Measurements from ENCODE around the gene STK11.

STK11 gene

DNA sequence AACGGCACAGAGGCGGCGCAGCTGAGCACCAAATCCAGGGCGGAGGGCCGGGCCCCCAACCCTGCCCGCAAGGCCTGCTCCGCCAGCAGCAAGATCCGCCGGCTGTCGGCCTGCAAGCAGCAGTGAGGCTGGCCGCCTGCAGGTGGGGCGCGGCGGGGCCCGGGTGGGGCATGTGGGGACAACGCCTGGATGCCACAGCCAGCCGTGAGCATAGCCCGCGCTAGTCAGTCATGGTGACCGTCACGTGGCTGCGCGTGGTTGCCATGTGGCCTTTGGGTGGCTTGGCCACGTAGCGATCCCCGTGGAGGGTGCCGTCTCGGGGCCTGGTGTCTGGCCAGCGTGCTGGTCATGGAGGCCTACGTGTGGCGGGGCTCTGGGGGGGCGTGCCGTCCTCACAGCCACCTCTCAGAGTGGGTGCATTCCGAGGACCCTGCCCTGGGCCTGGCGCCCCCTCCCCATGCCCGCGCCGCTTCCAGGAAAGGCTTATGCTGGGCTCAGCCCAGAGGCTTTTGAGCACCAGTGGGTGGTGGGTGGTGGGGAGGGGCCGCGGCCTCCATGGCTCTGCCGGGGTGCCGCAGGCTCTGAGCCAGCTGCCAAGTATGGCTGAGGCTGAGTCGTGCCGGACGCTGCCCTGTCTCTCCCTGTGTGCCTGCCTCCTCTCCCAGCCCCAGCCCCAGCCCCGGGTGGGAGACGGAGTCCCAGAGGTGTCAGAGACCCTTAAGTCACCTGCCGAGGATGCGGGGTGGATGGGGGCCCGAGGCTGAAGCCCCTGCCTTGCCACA, 21.1 kb downstream of the STK11 start:
- DNase-seq: no peak

DNA sequence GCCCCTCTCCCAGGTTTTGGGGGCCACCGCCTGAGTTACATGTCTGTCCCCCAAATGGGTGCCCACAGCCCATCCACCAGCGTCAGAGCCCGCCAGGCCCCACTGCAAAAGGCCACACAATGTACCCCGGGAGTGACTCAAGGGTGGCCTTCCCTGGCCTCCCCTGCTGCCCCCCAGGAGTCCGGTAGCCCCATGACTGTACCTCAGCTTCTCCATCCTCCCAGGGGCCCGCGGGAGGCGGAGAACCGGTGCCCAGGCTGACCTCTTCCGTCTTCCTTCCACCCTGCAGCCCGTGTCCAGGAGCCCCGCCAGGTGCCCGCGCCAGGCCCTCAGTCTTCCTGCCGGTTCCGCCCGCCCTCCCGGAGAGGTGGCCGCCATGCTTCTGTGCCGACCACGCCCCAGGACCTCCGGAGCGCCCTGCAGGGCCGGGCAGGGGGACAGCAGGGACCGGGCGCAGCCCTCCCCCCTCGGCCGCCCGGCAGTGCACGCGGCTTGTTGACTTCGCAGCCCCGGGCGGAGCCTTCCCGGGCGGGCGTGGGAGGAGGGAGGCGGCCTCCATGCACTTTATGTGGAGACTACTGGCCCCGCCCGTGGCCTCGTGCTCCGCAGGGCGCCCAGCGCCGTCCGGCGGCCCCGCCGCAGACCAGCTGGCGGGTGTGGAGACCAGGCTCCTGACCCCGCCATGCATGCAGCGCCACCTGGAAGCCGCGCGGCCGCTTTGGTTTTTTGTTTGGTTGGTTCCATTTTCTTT, 21.9 kb downstream of the STK11 start:
- no peak for DNase-seq

GRCh38 chr19:1228161-1228957, 22.8 kb downstream of the STK11 start:
- DNase-seq: no peak

GRCh38 chr19:1229056-1229923, 23.7 kb downstream of the STK11 start:
- DNase-seq: no peak

DNA sequence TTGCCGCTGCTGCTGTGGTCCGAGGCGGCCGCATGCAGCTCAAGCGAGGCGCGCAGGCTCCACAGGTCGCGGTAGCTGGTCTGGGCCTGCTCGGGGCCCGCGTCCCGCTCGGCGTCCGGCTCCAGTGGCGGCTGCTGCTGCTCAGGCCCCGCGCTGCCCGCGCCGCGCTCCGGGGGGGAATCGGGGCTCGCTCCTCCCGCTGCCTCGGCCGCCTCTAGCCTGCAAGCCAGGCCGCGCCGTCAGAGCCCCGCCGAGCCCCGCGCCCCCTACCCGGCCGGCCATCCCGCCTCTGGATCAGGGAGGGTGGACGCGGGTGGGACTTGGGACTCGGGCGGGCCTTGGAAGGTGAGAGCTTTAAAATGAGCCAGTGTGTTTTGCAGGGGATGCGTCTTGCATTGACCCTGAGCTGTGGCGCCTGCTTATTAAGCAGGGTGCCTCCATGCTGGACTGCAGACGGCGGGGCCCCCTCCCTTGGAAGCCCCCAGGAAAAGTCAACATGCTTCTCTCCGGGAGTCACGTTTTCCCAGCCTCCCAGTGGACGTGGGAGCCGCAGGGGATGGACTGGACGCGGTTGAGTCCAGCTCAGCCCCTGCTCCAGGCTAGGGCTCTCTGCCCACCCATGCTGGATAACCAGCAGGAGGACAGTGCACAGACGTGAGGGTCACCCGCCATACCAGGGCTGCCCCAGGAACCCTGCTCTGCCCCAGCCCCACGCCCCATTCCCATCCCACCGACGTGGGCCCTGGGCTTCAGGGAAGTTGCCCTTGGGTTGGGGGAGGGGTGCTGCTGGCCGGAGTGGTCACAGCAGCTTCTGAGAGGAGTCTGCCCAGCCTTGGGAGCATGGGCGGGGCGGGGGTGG, 24.6 kb downstream of the STK11 start:
- DNase-seq: no peak

- no peak for DNase-seq
Observed at GRCh38 chr19:1230783-1231489, 25.4 kb downstream of the STK11 start.

- DNase-seq: no peak
Observed at GRCh38 chr19:1231729-1232637, 26.4 kb downstream of the STK11 start.

DNA sequence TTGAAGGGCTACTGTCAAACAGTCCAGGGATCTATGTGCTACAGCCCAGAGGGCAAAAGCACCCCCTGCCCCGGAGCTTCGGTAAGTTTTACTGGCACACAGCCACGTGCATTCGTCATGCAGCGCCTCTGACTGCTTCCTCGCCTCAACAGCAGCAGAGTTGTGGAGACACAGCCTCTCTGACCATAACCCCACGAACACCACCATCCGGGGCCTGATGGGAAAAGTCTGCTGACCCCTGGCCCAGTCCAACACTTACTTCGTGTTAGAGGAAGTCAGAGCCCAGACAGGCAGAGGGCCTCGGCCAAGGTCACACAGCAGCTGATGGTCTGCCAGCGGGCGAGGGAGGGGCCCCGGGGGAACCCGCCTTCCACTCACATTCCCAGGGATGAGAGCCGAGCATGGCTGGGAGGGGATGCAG, 27.1 kb downstream of the STK11 start:
- DNase-seq: peak; percentile 36

- DNase-seq: no peak
Observed at GRCh38 chr19:1233115-1233667, 27.6 kb downstream of the STK11 start.

- DNase-seq: no peak
Observed at GRCh38 chr19:1234051-1234954, 28.7 kb downstream of the STK11 start.

DNA sequence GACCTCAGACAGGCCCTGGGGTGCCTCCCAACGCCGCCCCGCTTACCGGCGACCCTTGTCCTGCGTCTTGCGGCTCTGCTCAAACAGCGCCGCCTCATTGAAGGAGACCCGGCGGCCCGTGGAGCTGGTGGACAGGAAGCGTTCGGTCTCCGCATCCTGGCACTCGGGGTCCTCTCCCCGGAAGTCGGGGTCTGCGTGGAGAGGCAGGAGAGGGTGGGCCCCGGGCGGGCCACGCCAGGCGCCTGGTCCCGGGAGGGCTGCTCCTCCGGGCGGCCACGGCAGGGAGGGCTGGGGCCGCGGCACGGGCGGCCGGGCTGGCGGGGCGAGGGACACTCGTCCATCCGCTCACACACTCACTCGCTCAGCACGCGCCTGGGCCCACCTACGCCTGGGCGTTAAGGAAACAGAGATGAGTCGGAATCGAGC, 29.4 kb downstream of the STK11 start:
- DNase-seq: no peak

DNA sequence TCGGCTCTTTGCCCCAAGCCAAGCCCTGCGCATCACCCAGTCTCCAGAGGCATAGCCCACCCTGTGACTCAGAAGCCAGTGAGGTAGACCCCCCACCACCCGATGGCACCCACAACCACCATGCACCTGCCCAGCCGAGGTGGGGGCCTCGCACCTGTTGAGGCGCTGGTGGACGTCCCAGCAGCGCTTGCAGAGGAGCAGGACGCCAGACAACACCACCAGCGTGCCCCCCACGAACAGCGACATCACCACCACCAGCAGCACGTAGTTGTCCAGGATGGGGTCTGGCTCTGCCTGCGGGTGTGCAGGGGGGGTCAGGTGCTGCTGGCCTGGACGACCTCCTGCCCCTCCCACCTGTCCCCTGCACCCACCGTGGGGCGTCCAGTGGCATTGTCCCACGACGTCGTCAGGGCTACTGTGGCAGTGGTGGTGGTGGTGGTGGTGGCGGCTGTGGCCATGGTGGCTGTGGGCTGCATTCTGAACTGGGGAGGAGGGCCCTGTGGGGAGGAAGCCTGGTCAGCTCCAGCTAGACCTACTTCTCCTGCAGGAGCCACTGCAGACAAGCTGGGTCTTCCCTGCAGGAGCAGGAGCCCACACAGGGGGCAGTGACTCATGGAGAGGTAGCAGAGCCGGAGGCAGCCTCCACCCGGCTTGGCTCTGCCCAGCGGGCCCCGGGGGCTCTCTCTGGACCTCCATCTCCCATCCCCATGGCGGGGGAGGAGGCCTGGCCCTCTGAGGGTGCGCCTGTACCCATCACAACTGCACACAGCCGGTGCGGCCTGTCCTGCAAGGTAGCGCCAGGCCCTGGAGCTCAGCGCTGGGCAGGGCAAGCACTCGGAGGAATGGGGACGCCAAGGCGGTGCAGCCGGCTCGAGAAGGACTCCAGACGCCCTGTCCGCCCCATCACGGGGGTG, 30.3 kb downstream of the STK11 start:
- peak; percentile 51 for DNase-seq

- DNase-seq: no peak
Observed at GRCh38 chr19:1236576-1236975, 31.0 kb downstream of the STK11 start.

DNA sequence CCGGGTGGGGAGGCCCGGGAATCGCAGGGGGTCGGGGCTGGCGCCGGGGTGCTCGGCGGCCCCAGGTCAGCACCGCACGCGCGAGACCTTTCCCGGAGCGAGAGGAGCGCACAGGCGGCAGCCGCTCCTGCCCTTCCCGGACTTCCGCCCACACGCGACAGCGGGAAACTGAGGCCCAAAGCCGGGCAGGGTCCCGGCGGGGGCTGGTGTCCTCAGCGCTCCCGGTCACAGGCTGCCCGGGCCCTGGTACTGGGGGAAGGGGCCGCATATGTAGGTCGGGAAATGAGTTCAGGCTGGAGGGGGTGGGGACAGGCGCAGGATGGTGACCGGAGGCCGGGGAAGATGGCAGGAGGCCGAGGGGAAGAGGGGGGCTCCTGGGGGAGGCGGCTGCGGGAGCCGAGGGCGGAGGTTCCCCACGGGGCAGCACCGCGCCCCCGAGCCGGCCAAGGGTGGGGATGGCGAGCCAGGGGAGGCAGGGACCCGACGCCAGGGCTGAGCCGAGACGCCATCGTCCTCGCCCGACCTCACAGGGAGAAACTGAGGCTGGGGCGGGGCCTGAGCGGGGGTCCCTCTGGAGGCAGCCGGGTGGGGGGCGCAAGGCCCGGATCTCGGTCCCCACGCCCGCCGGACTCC, 31.6 kb downstream of the STK11 start:
- no peak for DNase-seq

GRCh38 chr19:1237754-1238368, 32.3 kb downstream of the STK11 start, which contains the start of gene CBARP:
CBARP (minus strand) TSS chr19:1238005; CDS start chr19:1236100, 1,905 bp downstream.
- DNase-seq: peak; percentile 51
